NCI-H1105 treated with DMSO at 0.1 percent for 48 hours (cell line): ENCODE data around the gene EIF3D.
"Not testable (repeated sequence)": the region's sequence is repeated elsewhere in the genome, so short reads cannot be mapped to it uniquely, and the experiment has no call there.

Experiments
- DNase-seq: peaks from one replicate; lab custom pipeline; 2025; lab: John Stamatoyannopoulos, UW

Gene EIF3D

GRCh38 chr22:36550701-36551495, 21.9 kb upstream of the EIF3D start:
- no peak for DNase-seq

- no peak for DNase-seq
Measured at GRCh38 chr22:36549033-36549432, 20.1 kb upstream of the EIF3D start.

DNA sequence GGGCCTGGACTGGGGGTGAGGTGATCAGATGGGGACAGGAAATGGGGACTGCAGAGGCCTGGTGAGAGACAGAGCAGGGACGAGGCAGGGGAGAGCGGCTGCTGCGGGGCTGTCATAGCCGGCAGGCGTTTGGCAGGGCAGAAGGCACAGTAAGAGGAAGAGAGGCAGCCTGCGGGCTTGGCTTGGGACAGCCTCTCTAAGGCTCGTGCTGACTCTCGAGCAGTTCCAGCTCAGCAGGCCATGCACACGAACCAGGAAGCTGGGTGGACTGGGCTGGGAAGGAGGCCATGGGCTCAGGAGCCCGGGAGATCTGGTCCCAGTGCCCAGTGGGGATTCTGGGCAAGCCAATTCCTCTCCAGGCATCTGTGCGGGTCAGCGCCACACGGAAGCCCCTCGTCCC, 19.6 kb upstream of the EIF3D start:
- no peak for DNase-seq

- no peak for DNase-seq
Measured at GRCh38 chr22:36546932-36547331, 18.0 kb upstream of the EIF3D start.

DNA sequence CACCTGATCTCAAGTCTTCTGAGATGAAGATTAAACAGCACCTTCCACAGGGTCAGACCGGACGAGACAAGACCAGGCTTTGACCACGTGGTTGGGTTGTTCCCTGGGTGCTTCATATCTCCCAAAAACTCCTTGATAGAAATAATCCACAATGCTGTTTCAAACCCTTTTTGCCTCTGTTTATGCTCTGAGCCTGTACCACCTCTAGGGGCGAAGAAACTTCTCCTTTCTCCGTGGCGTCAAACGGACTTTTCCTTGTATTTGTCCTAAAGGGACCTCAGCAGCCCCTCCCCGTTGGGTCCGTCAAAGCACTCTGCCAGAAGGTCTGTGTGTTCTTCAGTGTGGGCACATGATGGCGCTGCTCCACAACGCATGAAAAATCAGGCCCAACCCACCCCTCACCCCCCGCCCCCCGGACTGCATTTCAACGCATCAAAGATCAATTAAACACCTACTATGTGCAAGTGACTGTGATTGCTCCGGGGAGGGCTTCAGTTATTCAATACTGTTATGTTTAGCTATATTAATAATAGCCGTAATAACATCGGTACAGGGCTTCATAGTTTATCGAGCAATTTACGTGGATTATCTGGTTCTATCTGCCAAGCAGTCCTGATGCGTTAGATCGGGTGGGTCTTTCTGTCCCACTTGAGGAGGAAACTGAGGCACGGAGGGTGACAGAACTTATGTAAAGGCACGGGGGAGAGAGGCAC, 17.3 kb upstream of the EIF3D start:
- DNase-seq: peak; percentile 49

GRCh38 chr22:36544107-36544620, 15.2 kb upstream of the EIF3D start:
- no peak for DNase-seq

DNA sequence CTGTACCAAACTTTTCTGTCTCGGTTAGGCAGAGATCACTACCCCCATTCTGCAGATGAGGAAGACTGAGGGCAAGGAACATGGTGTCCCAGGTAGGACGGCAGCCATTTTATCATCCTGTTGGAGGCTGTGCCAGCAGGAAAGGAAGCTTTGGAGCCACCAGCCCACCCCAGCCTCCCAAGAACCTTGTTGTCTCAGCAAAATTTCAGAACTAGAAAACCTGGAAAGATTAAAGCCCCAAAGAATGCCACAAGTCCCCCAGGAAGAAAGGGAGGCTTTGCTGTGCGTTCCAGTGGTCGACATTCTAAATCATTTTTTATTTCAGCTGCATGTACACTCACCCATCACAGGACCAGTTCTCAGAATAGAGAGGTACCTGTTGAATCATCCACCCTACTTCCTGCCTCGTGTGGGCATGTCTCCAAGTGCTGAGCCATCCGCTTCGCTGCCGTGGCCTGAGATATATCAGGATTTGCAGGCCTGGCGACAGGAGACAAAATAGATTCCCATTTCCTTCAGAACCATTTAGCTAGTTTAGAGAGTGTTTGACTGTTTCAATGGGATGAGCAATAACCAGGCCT, 13.0 kb upstream of the EIF3D start:
- DNase-seq: no peak

GRCh38 chr22:36540867-36541642, 12.1 kb upstream of the EIF3D start:
- DNase-seq: no peak

- no peak for DNase-seq
Measured at GRCh38 chr22:36538529-36538928, 9.6 kb upstream of the EIF3D start.

DNA sequence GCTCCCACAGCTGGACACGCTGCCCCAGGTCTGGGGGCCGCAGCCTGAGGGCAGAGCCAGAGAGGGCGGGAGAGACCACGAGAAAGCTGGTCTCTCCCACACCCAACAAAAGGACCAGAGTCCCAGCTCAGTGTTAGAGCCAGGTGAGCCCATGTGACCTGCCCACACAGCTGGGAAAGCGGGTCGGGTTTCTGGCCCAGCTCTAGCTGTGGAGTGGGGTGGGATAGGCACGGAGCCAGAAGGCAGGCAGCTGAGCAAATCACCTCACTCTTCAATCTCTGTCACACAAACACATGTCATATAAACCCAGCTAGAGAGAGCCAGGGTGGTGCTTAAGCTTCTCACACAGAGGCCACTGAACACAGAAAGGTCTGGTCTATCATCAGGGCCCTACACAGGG, 7.8 kb upstream of the EIF3D start:
- peak; percentile 96 for DNase-seq

GRCh38 chr22:36533320-36533719, 4.4 kb upstream of the EIF3D start:
- not testable (repeated sequence) for DNase-seq

DNA sequence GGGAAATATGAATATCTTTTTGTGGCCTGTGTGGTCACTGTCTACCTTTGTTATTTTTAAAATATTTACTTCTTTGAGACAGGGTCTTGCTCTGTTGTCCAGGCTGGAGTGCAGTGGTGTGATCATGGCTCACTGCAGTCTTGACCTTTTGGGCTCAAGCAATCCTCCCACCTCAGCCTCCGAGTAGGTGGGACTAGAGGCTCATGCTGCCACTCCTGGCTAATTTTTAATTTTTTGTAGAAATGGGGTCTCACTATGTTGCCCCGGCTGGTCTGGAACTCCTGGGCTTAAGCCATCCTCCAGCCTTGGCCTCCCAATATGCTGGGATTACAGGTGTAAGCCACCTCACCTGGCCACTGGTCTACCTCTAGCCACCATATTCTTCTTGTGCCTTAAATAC, 3.5 kb upstream of the EIF3D start:
- no peak for DNase-seq

- no peak for DNase-seq
Measured at GRCh38 chr22:36528341-36528740, 625 bp downstream of the EIF3D start.

- DNase-seq: no peak
Measured at GRCh38 chr22:36522662-36523061, 6.3 kb downstream of the EIF3D start.

- DNase-seq: no peak
Measured at GRCh38 chr22:36520423-36520822, 8.5 kb downstream of the EIF3D start.

DNA sequence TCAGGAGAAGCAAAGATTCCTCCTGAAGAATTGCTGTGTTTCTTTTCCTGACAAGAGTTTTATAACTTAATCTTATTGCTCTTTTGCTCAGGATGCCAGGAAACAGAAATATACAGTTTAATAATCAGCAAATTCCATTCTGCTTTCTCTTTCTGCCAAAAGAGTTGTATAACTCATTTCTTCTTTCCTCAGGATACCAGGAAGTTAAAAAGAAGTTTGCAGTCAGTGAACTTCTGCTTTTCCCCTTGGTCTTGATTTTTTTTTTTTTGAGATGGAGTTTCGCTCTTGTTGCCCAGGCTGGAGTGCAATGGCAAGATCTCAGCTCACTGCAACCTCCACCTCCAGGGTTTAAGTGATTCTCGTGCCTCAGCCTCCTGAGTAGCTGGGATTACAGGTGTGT, 9.1 kb downstream of the EIF3D start:
- DNase-seq: not testable (repeated sequence)

DNA sequence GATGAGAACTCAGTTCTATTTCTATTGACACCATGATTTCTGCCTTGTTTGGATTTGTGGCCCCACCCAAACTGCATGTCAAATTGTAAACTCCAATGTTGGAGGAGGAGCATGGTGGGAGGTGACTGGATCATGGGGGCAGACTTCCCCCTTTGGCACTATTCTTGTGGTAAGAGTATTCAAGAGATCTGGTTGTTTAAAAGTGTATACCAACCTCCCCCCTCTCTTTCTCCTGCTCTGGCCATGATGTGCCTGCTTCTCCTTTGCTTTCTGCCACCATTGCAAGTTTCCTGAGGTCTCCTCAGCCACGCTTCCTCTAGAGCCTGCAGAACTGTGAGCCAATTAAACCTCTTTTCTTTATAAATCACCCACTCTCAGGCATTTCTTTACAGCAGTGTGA, 14.2 kb downstream of the EIF3D start:
- no peak for DNase-seq

- DNase-seq: no peak
Measured at GRCh38 chr22:36512991-36513390, 16.0 kb downstream of the EIF3D start.

- no peak for DNase-seq
Measured at GRCh38 chr22:36512333-36512732, 16.6 kb downstream of the EIF3D start.

- peak; percentile 12 for DNase-seq
Measured at GRCh38 chr22:36510966-36511881, 17.7 kb downstream of the EIF3D start.

GRCh38 chr22:36510384-36510783, 18.6 kb downstream of the EIF3D start:
- DNase-seq: no peak
